HG03378 (cell line): ENCODE measurements around the gene TOMM34.

Source experiments
- ATAC-seq: cut with Tn5 transposase; IDR thresholded peaks from one replicate; pipeline ENCODE4 v1.9.1; 2021; ENCODE audit warnings: mild to moderate bottlenecking, moderate library complexity; ENCODE audit not compliant: unreplicated experiment

TOMM34 gene

GRCh38 chr20:44960103-44960852 lies at the start of gene TOMM34:
TOMM34 (minus strand) TSS chr20:44960397; CDS start chr20:44960333, 64 bp downstream.
- peak; percentile 62 for ATAC-seq

GRCh38 chr20:45008521-45009049 lies 48.4 kb upstream of the TOMM34 start:
- no peak for ATAC-seq

GRCh38 chr20:44997668-44998067 lies 37.5 kb upstream of the TOMM34 start:
- no peak for ATAC-seq

- no peak for ATAC-seq
Observed at GRCh38 chr20:44997171-44997570, 37.0 kb upstream of the TOMM34 start.

- no peak for ATAC-seq
Observed at GRCh38 chr20:44993343-44993742, 33.1 kb upstream of the TOMM34 start.

GRCh38 chr20:44990957-44991356 lies 30.8 kb upstream of the TOMM34 start:
- no peak for ATAC-seq

- no peak for ATAC-seq
Observed at GRCh38 chr20:44990425-44990824, 30.2 kb upstream of the TOMM34 start.

GRCh38 chr20:44988631-44989171 lies 28.5 kb upstream of the TOMM34 start:
- no peak for ATAC-seq

GRCh38 chr20:44983093-44983674 lies 23.0 kb upstream of the TOMM34 start:
- no peak for ATAC-seq

- no peak for ATAC-seq
Observed at GRCh38 chr20:44981736-44982406, 21.7 kb upstream of the TOMM34 start.

- peak; percentile 84 for ATAC-seq
Observed at GRCh38 chr20:44979090-44979621, 19.0 kb upstream of the TOMM34 start.

- ATAC-seq, result no peak
Observed at GRCh38 chr20:44976698-44977097, 16.5 kb upstream of the TOMM34 start.

- ATAC-seq, result no peak
Observed at GRCh38 chr20:44973053-44973452, 12.9 kb upstream of the TOMM34 start.

- no peak for ATAC-seq
Observed at GRCh38 chr20:44970243-44970757, 10.1 kb upstream of the TOMM34 start.

- ATAC-seq, result no peak
Observed at GRCh38 chr20:44969300-44969894, 9.2 kb upstream of the TOMM34 start.

GRCh38 chr20:44967207-44967807 lies 7.1 kb upstream of the TOMM34 start:
- ATAC-seq, result no peak

GRCh38 chr20:44966030-44966961 lies 6.1 kb upstream of the TOMM34 start, which contains the start of gene STK4:
STK4 (plus strand) TSS chr20:44966512; CDS start chr20:44966569, 57 bp downstream.
- peak; percentile 43 for ATAC-seq

GRCh38 chr20:44965651-44966029 lies 5.4 kb upstream of the TOMM34 start:
- ATAC-seq, result no peak
